Colonic mucosa (tissue), 4 donors: ENCODE results near the gene DOCK7. TPM values are rescaled to one million over a fixed set of nuclear protein-coding genes. Genes with fewer than 3 reads are reported as not detected.
"Not testable (repeated sequence)": the region's sequence is repeated elsewhere in the genome, so short reads cannot be mapped to it uniquely, and the experiment has no call there.

Experiments
- DNase-seq: peaks from one replicate; pipeline ENCODE4 v3.0.0-alpha.2; 2020
- H3K27ac ChIP-seq: fragments of 200-600 bp; one replicate; pipeline ENCODE4 v1.8.0; 2021
- H3K27me3 ChIP-seq: fragments of 200-600 bp; one replicate; pipeline ENCODE4 v1.8.0; 2021
- H3K36me3 ChIP-seq: fragments of 200-600 bp; one replicate; pipeline ENCODE4 v1.8.0; 2021
- H3K4me1 ChIP-seq: fragments of 200-600 bp; one replicate; pipeline ENCODE4 v1.8.0; 2021; ENCODE audit warnings: mild to moderate bottlenecking
- H3K4me3 ChIP-seq: fragments of 200-600 bp; one replicate; pipeline ENCODE4 v1.8.0; 2021
- H3K9ac ChIP-seq, 2 donors: one replicate each; pipeline ENCODE4 v1.7.0; 2013; ENCODE audit warnings: control low read depth in 2 of 2, low read depth in 2 of 2, low read length in 2 of 2
- H3K9me3 ChIP-seq: fragments of 200-600 bp; one replicate; pipeline ENCODE4 v1.8.0; 2021
- CTCF ChIP-seq: fragments of 200-600 bp; IDR thresholded peaks from one replicate; pipeline ENCODE4 v1.8.0; 2022; ENCODE audit warnings: antibody characterized with exemption, mild to moderate bottlenecking
- intact Hi-C: fragments of 100-400 bp; cut with DNase I; formaldehyde crosslinking; loops from one replicate; pipeline ENCODE4 v1.14.1; 2022
- total RNA-seq, 2 donors: library from RNA; stranded (reverse); fragmentation: NEBNext Ultra II Directional in 1 of 2; extraction: Animal tissue kit (Norgen Biotek cat#: 25700) in 1 of 2; gene quantifications; one replicate each; pipeline ENCODE4 v1.2.1, GENCODE V29; 2021
- donor health status: healthy.
- donor health status: DM: no; HTN: no; CAD: no.
- donor health status: DM: no; HTN: no; CAD: no.

DOCK7 gene
- total RNA-seq, 2 donors from 2014 or later, result 44.9 to 53.7 TPM

- no peaks in the 10 kb centered on the region for H3K27me3 ChIP-seq
- no peaks in the 10 kb centered on the region for H3K9me3 ChIP-seq
- DNase-seq, result no peak
- H3K9ac ChIP-seq, result no peak overlapping the region
- intact Hi-C loops, result no loop called here
- no peak overlapping the region for H3K27ac ChIP-seq
- H3K4me1 ChIP-seq, result no peaks in the 10 kb centered on the region
- TF ChIP-seq CTCF, result no peak
- no peaks in the 10 kb centered on the region for H3K36me3 ChIP-seq
- H3K4me3 ChIP-seq, result no peak overlapping the region
These were observed 74.3 kb downstream of the DOCK7 start for GRCh38 chr1:62613890-62614289.

DNA sequence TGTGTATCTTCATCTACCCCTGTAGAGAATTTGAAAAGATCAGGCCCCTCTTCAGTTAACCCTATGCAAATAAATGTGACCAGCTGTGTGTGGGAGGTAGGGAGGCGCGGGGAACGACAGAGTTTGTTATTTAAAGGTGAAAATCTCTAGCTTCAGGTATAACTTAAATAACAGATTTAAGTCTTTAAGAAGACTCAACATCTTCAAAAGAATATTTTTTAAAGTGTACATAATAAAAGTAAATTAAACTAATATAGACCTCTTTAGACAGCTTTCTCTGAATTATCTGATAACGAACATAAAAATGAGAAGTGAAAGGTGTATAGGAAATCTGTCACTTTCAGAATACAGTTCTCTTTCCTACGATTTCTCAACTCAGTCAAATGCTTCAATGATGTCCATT lies 74.9 kb downstream of the DOCK7 start:
- H3K27me3 ChIP-seq, result no peaks in the 10 kb centered on the region
- TF ChIP-seq CTCF, result no peak
- intact Hi-C loops, result no loop called here
- no peak for DNase-seq
- no peaks in the 10 kb centered on the region for H3K4me1 ChIP-seq
- no peak overlapping the region for H3K4me3 ChIP-seq
- no peak overlapping the region for H3K9ac ChIP-seq
- H3K9me3 ChIP-seq, result no peaks in the 10 kb centered on the region
- no peak overlapping the region for H3K27ac ChIP-seq
- no peaks in the 10 kb centered on the region for H3K36me3 ChIP-seq

- intact Hi-C loops, result no loop called here
These were observed 75.4 kb downstream of the DOCK7 start for GRCh38 chr1:62612770-62613169.

DNA sequence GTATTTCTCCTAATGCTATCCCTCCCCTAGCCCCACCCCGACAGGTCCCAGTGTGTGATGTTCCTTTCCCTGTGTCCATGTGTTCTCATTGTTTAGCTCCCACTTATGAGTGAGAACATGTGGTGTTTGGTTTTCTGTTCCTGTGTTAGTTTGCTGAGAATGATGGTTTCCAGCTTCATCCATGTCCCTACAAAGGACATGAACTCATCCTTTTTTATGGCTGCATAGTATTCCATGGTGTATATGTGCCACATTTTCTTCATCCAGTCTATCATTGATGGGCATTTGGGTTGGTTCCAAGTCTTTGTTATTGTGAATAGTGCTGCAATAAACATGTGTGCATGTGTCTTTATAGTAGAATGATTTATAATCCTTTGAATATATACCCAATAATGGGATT lies 77.6 kb downstream of the DOCK7 start:
- DNase-seq, result not testable (repeated sequence)

More at GRCh38 chr1:62612770-62613169, 75.4 kb downstream of the DOCK7 start:
- no peaks in the 10 kb centered on the region for H3K36me3 ChIP-seq
- no peak for DNase-seq
- no peak overlapping the region for H3K27ac ChIP-seq
- H3K9me3 ChIP-seq, result no peaks in the 10 kb centered on the region
- no peak overlapping the region for H3K9ac ChIP-seq
- no peak for TF ChIP-seq CTCF
- no peak overlapping the region for H3K4me3 ChIP-seq
- H3K27me3 ChIP-seq, result no peaks in the 10 kb centered on the region
- H3K4me1 ChIP-seq, result no peaks in the 10 kb centered on the region

DNA sequence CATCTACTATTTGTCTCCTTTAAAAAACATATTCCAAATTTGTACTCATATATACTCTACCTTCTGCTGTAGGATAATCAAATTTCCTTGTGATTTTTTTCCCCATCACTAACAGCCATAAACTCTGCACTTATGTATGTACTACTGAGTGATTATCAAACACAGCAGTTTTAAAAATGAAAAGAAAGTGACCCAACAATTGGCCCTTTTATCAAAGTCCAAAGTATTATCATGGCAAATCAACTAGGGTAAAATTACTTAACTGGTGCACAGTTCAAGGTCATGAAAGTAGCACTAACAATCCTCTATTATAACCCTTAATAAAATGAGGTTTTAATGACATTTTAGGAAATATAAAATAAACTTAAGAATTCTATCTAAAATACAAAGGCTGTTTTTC lies 79.3 kb downstream of the DOCK7 start:
- intact Hi-C loops, result no loop called here
- Histone ChIP-seq H3K9ac (no peak overlapping the region), H3K9me3 (no peaks in the 10 kb centered on the region), H3K27ac (no peak overlapping the region), H3K4me3 (no peak overlapping the region), H3K4me1 (no peaks in the 10 kb centered on the region), H3K36me3 (no peaks in the 10 kb centered on the region), H3K27me3 (no peaks in the 10 kb centered on the region)
- no peak for DNase-seq
- TF ChIP-seq CTCF, result no peak

More for the DNA sequence above, 77.6 kb downstream of the DOCK7 start:
- H3K27ac ChIP-seq, H3K4me1 ChIP-seq, H3K36me3 ChIP-seq, H3K4me3 ChIP-seq, H3K27me3 ChIP-seq, H3K9me3 ChIP-seq, H3K9ac ChIP-seq, intact Hi-C loops: not testable (repeated sequence)

DNA sequence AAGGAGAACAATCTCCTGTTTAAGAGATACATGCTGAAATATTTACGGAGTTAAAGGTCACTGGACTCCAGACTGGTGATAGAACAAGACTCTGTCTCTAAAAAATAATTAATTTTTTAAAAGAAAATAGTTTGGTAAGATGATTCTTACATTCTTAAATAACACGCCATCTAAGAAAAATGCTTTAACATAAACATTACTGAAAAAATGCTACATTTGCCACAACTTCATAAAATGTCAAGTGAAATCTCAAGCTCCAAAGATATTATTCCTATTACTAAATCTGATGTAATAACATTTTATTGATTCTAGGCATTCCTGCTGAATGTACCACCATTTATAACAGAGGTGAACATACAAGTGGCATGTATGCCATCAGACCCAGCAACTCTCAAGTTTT lies 86.7 kb downstream of the DOCK7 start:
- Histone ChIP-seq H3K9ac (no peak overlapping the region), H3K27me3 (no peaks in the 10 kb centered on the region), H3K27ac (no peak overlapping the region), H3K36me3 (no peaks in the 10 kb centered on the region), H3K4me3 (no peak overlapping the region), H3K9me3 (no peaks in the 10 kb centered on the region), H3K4me1 (no peaks in the 10 kb centered on the region)
- no peak for TF ChIP-seq CTCF
- intact Hi-C loops, result no loop called here
- DNase-seq, result no peak
